Motor neuron (in vitro differentiated cells): Measurements from ENCODE around the gene PRICKLE4. TPM values are rescaled to one million over a fixed set of nuclear protein-coding genes. Genes with fewer than 3 reads are reported as not detected.

Experiments
- ATAC-seq, 8 experiments: fragments of 200-7000 bp; cut with Tn5 transposase; replicated peaks in 6 of 8; 2 replicates each; pipeline ENCODE4 v1.8.0; 2021; ENCODE audit warnings: mild to moderate bottlenecking in 8 of 8, moderate library complexity in 8 of 8
- H3K27ac ChIP-seq, 2 donors: fragments of 250-450 bp; sonication (Bioruptor Pico); 2 replicates each; pipeline ENCODE4 v1.9.0; 2021; ENCODE audit warnings: antibody characterized with exemption in 2 of 2, mild to moderate bottlenecking in 2 of 2, moderate library complexity in 1 of 2
- H3K4me1 ChIP-seq, 2 donors: fragments of 250-450 bp; sonication (Bioruptor Pico); replicated peaks in 1 of 2; 2 replicates each; pipeline ENCODE4 v1.6.1; 2021; ENCODE audit warnings: antibody characterized with exemption in 2 of 2, mild to moderate bottlenecking in 2 of 2, moderate library complexity in 1 of 2
- H3K4me3 ChIP-seq, 5 donors: fragments of 250-450 bp; sonication (Bioruptor Pico); 2 replicates each; pipeline ENCODE4 v1.9.0; 2021; ENCODE audit warnings: antibody characterized with exemption in 5 of 5, mild to moderate bottlenecking in 5 of 5, moderate library complexity in 4 of 5
- WGBS, 10 experiments: fragments of 450-650 bp; shearing (Covaris generic); methylation state at CpG; one replicate each; pipeline ENCODE4 v1.0.0; 2022; 5-methylcytosine and 5-hydroxymethylcytosine counted together
- in situ Hi-C, 9 experiments: fragments of 400-800 bp; cut with MboI; loops; one replicate each; pipeline ENCODE4 v1.15.0; 2021; ENCODE audit warnings: low sequenced_read_pairs in 9 of 9, low pct_unique_long_range_greater_than_20kb in 2 of 9; ENCODE audit not compliant: unreplicated experiment in 9 of 9
- total RNA-seq, 8 experiments: library from RNA; unstranded; fragments of 300-600 nt; gene quantifications; 2 replicates each; pipeline versions ENCODE4 v1.2.3 to v1.2.4, GENCODE V29; 2022

PRICKLE4 gene
- 1 to 10 TPM in 5 of 8 experiments, under 1 TPM in 1, not detected in 2; 0.81 to 3.7 (median 2.3) TPM for total RNA-seq

DNA sequence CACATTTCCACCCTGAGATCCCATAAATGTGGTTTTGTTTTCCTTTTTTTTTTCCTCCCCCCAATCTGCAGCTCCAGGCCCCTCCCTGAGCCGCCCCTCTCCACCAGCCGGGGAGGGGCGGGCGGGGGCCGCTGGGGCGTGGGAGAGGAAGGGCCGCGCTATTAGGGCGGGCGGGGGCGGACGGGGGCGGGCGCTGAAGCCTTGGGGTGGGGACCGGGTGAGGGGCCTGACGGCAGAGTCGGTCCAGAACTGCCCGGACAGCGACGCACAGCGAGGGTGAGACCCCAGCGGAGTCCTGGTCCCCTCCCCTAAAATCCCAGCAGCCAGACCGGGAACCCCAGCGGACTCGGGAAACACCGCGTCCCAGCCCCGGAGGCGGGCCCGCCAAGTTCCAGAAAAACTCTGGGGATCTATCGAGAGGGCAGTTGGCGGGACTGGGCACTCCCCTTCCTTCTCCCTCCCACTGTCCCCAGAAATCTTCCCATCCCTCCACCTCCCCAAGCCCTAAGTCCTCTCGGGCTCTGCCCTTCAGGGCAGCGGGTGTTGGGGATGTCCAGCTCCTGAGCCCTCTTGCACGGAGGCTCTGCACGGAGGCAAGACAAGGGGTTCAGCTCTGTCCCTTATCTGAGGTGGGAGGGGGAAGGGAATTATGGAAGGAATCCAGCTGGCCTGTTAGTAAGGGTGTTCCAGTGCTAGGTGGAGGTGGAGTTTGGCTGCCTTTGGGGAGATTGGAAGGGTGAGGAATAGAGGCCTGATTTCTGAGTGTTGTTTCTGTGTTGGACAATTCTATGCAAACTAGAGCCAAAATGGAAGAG lies at the start of gene PRICKLE4:
Gene PRICKLE4, plus strand, starts transcription at position 232 of the 815 bp plus-strand sequence. CDS start 2,692 bp downstream, outside the sequence.
- peak in 7 of 8 experiments; percentile 0 to 7 (median 5) for ATAC-seq
- H3K4me1 ChIP-seq = peaks cover 8 to 12% of the 10 kb centered on the region in 2 donors
- WGBS, 10 experiments = 2 to 18% methylated on average over 2 to 7 of the region's 36 CpGs; no CpG with 5 or more reads in 8 of the 10 experiments
- in situ Hi-C loops = loop anchor here in 6 of 9 experiments (10.0 to 25.0 kb wide), 3 partner anchors 132 to 264 kb away; partner anchors contain the start of genes BYSL (in 1 of the 6) and MED20 (in 1 of the 6)
- peak within 1 kb of the TSS; percentile 44 to 68 (median 65) for H3K4me3 ChIP-seq
- peak within 1 kb of the TSS; percentile 5 to 32 for H3K27ac ChIP-seq

DNA sequence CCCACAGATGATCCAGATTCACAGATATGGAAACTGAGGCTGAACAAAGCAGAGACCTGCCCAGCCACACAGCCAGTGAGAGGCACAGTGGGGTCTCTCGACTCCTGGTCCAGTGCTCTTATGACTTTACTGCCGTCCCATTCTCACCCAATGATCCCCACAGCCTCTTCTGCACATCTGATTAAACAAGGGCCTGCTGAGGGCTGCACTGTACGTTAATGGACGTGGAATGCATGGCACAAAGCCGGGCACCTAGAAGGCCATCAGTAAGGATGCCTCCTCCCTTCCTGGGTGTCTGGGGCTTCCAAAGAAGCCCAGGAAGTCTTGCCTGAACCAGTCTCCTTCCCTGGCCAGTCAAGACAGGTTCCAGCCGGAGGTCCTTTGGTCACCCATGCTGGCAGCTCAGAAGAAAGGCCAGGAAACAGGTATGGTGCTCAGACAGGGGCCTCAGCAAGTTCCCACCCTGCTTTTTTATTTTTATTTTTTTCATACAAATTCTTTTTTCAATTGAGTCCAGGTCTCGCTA lies 49.0 kb upstream of the PRICKLE4 start:
- H3K4me3 ChIP-seq = no peak overlapping the region
- WGBS, 10 experiments = 68 to 100% (median 100%) methylated on average over 1 to 7 of the region's 7 CpGs; no CpG with 5 or more reads in 1 of the 10 experiments
- in situ Hi-C loops = no loop called here
- no peak overlapping the region for H3K27ac ChIP-seq
- peaks cover 8 to 16% of the 10 kb centered on the region in 2 donors for H3K4me1 ChIP-seq
- no peak for ATAC-seq

GRCh38 chr6:41732149-41732548 lies 48.4 kb upstream of the PRICKLE4 start:
- no peak for ATAC-seq
- H3K4me1 ChIP-seq = peaks cover 8 to 16% of the 10 kb centered on the region in 2 donors
- no peak overlapping the region for H3K4me3 ChIP-seq
- no peak overlapping the region for H3K27ac ChIP-seq
- in situ Hi-C loops = no loop called here

DNA sequence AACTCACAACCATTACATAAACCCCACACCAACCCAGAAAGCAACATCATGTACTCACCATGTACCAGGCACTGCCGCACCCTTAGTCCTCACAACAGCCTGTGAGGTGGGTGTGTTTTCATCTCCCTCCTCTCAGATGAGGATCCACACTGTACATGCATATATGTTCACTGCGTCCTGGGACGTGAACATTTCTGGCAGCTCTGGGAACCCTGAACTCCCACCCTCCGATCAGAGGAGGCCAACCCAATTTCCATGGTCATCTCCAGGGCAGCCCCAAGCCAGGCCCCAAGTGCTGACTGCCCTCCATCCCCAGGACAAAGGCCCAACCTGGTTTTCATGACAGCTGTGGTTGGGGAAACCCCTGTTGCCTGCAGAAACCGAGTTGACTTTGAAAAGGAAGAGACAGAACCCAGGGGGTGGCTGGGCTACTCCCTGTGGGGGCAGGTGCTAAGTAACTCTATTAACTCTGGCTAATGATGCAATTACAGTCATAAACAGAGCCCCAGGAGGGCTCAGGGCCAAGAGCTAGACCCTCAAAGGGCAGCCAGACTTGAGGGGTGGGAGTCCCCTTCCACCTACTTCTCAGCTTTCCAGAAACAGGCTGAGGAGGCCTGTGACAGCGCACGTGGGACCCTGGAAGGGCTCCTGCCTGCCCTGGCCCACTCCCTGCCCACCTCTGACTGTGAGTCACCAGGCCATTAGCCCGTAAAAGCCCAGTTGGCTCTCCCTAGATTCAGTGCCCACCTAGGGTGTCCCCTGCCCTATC lies 47.8 kb upstream of the PRICKLE4 start:
- no peak for ATAC-seq
- peaks cover 8 to 16% of the 10 kb centered on the region in 2 donors for H3K4me1 ChIP-seq
- H3K27ac ChIP-seq = no peak overlapping the region
- in situ Hi-C loops = no loop called here
- H3K4me3 ChIP-seq = peak overlapping the region in 2 of 5 donors; percentile 57 to 76
- WGBS, 10 experiments = 53 to 100% (median 81%) methylated on average over 1 to 5 of the region's 8 CpGs; no CpG with 5 or more reads in 4 of the 10 experiments

DNA sequence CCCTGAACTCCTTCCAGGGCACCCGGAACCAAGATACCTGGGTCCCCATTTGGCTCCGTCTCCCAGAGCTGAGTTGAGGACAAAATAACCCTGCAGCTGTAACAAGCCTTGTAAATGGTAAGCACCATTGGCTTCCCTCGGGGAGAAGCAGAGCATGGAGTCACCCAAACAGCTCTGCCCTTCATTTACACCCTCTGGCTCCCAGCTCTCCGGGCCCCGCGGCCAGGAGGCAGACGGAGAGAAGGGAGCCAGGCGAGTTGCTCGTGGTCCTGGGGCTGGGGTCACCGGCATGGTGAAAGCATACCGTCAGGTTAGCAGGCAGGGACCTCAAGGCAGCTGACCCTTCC lies 47.2 kb upstream of the PRICKLE4 start:
- peak overlapping the region in 3 of 5 donors; percentile 57 to 76 (median 61) for H3K4me3 ChIP-seq
- H3K4me1 ChIP-seq = peaks cover 8 to 16% of the 10 kb centered on the region in 2 donors
- 10 to 50% (median 30%) methylated on average over 2 to 7 of the region's 11 CpGs; no CpG with 5 or more reads in 5 of the 10 experiments for WGBS, 10 experiments
- no peak for ATAC-seq
- H3K27ac ChIP-seq = no peak overlapping the region
- in situ Hi-C loops = no loop called here

- H3K27ac ChIP-seq = peak overlapping the region in 1 of 2 donors; percentile 3
- peak; percentile 47 to 81 (median 77) for ATAC-seq
- in situ Hi-C loops = no loop called here
- H3K4me1 ChIP-seq = peaks cover 8 to 16% of the 10 kb centered on the region in 2 donors
- WGBS, 10 experiments = 0 to 40% (median 13%) methylated on average over 1 to 9 of the region's 73 CpGs; no CpG with 5 or more reads in 5 of the 10 experiments
- peak overlapping the region; percentile 47 to 76 (median 57) for H3K4me3 ChIP-seq
Measured at GRCh38 chr6:41733707-41734665, 46.6 kb upstream of the PRICKLE4 start.

DNA sequence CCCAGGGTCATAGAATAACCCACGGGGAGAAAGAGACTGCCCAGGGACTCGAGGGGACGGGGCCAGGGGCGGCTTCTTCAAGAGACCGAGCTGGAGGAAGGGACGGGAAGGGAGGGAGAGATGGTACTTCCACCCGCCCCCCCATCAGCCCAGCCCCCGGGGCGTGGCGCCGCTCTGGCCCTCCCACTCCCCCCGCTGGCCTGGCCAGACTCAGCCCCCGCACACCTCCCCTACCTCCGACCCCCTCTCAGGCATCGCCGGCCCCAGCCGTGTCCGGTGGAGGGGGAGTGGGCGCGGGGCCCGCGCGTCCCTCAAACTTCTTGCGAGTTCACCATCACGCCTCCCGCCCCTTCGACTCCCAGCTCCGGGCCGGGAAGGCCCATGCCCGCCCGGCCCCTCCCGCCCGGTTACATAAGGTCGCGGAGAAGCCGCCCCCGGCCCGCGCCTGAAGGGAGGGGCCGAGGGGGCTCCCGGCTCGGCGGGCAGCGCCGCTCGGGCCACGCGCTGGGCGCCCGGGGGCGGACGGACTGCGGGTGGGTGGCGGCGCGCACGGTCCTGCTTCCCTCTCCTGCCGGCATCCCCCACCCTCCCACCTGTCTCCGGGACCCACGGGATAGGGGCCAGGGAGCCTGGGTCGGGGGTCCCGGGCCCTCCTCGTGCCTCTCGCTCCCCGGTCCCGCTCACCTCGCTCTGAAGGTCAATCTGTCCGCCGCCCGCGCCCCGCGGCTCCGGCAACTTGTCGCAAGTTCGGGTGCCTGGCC lies 45.7 kb upstream of the PRICKLE4 start:
- peak; percentile 14 to 58 (median 48) for ATAC-seq
- H3K27ac ChIP-seq = peak overlapping the region in 1 of 2 donors; percentile 17

DNA sequence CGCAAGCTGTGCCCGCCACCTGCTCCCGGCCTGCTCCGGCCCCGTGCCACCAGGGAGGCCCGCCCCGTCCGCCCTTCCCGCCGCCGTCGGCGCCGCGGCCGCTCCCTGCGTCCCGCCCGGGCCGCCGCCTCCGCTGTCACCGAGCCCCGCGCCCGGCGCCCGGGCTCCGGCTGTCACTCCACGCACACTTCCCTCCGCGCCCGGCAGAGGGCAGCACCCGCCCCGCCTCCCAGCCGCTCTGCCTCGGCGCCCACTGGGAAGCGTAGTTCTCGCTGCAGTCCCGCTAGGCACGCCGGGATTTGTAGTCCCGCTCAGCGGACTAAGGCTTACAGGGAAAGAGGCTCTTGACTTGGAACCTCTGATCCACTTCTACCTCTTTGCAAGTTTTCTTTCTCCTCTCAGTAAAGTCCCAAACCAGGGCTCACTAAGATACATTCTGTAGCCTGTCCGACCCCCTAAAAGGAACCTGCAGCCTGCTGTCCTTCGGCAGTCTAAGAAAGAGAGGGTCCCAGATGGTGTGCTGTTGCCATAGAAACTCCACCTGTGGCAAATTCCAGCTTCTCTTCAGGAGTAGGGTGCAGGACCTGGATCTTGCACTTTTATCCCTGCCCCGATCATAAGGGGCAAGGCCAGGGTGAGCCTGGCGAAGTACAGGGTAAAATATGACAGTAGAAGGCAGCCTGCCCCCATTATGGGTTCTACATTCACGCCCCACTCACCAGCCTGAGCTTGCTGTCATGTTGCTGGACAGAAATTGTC lies 45.0 kb upstream of the PRICKLE4 start, which contains the start of gene TFEB:
Gene TFEB, minus strand, starts transcription at position 182 of the 759 bp plus-strand sequence. CDS start 44,395 bp downstream, outside the sequence.
- Histone ChIP-seq H3K4me1 (peaks cover 8 to 16% of the 10 kb centered on the region in 2 donors), H3K4me3 (peak within 1 kb of the TSS; percentile 47 to 76 (median 57)), H3K27ac (peak within 1 kb of the TSS in 1 of 2 donors; percentile 17)
- peak; percentile 55 to 78 (median 68) for ATAC-seq
- in situ Hi-C loops = no loop called here
- 0 to 60% (median 2%) methylated on average over 1 to 15 of the region's 50 CpGs; no CpG with 5 or more reads in 6 of the 10 experiments for WGBS, 10 experiments

More for the DNA sequence above, 45.7 kb upstream of the PRICKLE4 start:
- peak overlapping the region; percentile 47 to 76 (median 57) for H3K4me3 ChIP-seq
- WGBS, 10 experiments = 0% methylated on average over 3 of the region's 76 CpGs; no CpG with 5 or more reads in 9 of the 10 experiments
- in situ Hi-C loops = no loop called here
- peaks cover 8 to 16% of the 10 kb centered on the region in 2 donors for H3K4me1 ChIP-seq

- H3K4me3 ChIP-seq = no peak overlapping the region
- in situ Hi-C loops = no loop called here
- H3K4me1 ChIP-seq = peaks cover 8 to 16% of the 10 kb centered on the region in 2 donors
- 40% methylated on average over 1 of the region's 6 CpGs; no CpG with 5 or more reads in 9 of the 10 experiments for WGBS, 10 experiments
- ATAC-seq = no peak
- H3K27ac ChIP-seq = no peak overlapping the region
Measured at GRCh38 chr6:41736186-41736733, 44.3 kb upstream of the PRICKLE4 start.

DNA sequence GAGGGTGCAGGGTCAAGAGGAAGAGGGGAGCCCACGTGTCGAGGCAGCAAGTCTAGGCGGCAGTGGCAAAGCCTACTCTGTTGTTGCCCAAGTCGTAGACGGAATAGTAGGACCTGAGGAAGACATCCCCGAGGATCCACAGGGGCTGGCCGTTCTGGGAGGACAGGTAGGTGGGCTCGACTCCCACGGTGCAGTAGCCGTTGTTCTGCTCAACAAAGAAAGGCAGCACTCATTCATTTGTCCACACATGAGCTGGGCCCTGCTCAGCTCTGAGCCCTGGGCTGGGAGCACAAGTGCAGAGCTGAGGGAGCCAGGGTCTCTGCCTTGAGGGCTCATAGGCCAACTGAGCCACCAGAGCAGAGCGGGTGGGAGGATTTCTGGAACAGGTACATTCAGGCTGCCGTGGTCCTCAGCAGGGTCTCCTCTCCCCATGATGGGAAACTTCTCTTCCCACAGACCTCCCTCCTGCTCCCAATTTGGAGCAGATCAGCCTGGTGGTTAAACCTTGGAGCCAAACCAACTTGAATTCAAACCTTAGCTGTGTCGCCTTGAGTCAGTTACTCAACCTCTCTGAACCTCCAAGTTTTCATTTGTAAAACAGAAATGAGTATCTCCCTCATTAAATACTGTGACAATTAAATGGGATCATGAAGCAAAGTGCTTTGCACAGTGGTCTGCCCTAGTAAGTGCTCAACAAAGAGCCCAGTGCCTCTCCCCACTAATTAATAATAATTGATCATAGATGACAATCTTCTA lies 43.6 kb upstream of the PRICKLE4 start:
- no peak for ATAC-seq
- Histone ChIP-seq H3K27ac (no peak overlapping the region), H3K4me1 (peaks cover 8 to 19% of the 10 kb centered on the region in 2 donors), H3K4me3 (no peak overlapping the region)
- in situ Hi-C loops = no loop called here
- 65 to 100% (median 88%) methylated on average over 1 to 12 of the region's 13 CpGs; no CpG with 5 or more reads in 3 of the 10 experiments for WGBS, 10 experiments
